Measurements from ENCODE around the gene STK32C. TPM values are rescaled to one million over a fixed set of nuclear protein-coding genes. Genes with fewer than 3 reads are reported as not detected.
"Not testable (repeated sequence)": the region's sequence is repeated elsewhere in the genome, so short reads cannot be mapped to it uniquely, and the experiment has no call there.

STK32C gene
- total RNA-seq, 1 donor from 2014 or later = 2.5 TPM

DNA sequence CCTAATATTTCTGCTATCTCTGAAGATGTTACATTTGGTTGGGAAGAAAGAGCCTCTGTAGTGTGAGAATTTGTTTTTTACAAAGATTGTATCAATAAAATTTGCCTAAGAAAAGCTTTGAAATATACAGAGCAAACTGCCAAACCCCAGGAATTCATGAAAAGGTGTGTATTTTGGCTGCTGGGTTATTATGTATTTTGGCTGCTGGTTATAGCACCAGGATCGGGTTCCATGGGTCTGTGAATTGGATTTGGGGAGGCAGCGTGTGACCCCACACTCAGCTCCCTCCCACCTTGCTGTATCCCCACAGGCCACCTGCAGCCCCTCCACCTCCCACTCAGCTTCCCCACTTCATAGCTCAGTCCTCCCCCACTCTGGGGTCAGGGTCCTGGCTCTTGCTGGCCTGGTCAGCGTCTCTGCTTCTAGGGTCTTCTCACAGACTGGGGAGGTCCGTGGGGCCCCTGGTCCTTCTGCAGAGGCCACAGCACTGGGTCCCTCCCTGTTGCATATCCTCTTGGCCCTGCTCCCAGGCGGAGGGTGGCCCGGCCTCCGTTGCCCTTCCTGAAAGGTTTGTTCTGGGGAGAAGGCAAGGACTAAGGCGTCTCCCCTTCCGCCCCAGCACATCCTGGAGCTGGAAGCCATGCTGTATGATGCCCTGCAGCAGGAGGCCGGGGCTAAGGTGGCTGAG, 145.0 kb downstream of the STK32C start:
- no peaks in the 10 kb centered on the region for H3F3A ChIP-seq (ENCODE audit: low read depth)
- peaks cover 4% of the 10 kb centered on the region for H3K27me3 Mint-ChIP-seq (ENCODE audit: insufficient read depth, low read depth)
- H3K9me3 Mint-ChIP-seq = no peaks in the 10 kb centered on the region
- peak overlapping the region; percentile 17 for H3K4me3 ChIP-seq
- no peak overlapping the region for H2AFZ ChIP-seq (replicated peaks)
- H3K4me1 Mint-ChIP-seq = peaks cover 2% of the 10 kb centered on the region
- H3K4me1 ChIP-seq = peaks cover 4% of the 10 kb centered on the region
- no peaks in the 10 kb centered on the region for H3K36me3 Mint-ChIP-seq
- no peaks in the 10 kb centered on the region for H3K79me2 ChIP-seq (ENCODE audit: low read depth)
- H3K9ac ChIP-seq = no peak overlapping the region
- H3K4me2 ChIP-seq = peak overlapping the region; percentile 70
- no peak overlapping the region for H3K27ac ChIP-seq
- H3K9me3 ChIP-seq (ENCODE audit: low read depth) = no peaks in the 10 kb centered on the region
- no peak for TF ChIP-seq EZH2phosphoT487 (IDR thresholded peaks at IDR 0.05)
- TF ChIP-seq EZH2 (IDR thresholded peaks at IDR 0.05) = no peak
- TF ChIP-seq, protein P1, sequence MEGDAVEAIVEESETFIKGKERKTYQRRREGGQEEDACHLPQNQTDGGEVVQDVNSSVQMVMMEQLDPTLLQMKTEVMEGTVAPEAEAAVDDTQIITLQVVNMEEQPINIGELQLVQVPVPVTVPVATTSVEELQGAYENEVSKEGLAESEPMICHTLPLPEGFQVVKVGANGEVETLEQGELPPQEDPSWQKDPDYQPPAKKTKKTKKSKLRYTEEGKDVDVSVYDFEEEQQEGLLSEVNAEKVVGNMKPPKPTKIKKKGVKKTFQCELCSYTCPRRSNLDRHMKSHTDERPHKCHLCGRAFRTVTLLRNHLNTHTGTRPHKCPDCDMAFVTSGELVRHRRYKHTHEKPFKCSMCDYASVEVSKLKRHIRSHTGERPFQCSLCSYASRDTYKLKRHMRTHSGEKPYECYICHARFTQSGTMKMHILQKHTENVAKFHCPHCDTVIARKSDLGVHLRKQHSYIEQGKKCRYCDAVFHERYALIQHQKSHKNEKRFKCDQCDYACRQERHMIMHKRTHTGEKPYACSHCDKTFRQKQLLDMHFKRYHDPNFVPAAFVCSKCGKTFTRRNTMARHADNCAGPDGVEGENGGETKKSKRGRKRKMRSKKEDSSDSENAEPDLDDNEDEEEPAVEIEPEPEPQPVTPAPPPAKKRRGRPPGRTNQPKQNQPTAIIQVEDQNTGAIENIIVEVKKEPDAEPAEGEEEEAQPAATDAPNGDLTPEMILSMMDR (IDR thresholded peaks at IDR 0.05) = no peak
- H4K20me1 ChIP-seq (ENCODE audit: low read depth) = no peaks in the 10 kb centered on the region
- DNase-seq (ENCODE audit: low spot score) = no peak
- H3K4me3 Mint-ChIP-seq = no peak overlapping the region
- H3K27me3 ChIP-seq = peaks cover 17% of the 10 kb centered on the region
- H3K27ac Mint-ChIP-seq = no peak overlapping the region
- H3K36me3 ChIP-seq = no peaks in the 10 kb centered on the region

DNA sequence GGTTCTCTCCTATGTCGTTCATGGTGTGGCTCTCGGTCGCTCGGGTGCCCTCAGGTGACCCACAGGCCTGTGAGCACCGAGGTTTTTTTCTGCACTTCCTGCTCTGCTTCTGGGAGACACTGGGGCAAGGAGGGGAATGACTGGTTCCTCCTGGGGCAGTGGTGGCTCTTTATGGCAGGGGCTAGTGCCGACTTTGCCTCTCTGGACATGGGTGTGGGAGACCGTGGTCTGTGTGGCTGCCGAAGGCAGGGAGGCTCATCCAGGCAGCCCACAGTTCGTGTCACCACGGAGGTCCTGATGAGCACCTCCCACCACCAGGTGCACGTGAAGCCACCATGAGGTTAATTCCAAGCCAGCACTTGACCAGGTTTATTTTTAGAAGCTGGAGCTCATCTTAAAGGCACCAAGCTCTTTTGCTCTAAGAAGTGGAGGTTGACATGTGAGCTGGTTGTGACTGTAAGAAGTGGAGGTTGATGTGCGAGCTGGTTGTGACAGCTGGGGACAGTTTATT, 145.7 kb downstream of the STK32C start:
- no peak overlapping the region for H3K4me2 ChIP-seq
- H3K27me3 ChIP-seq = peaks cover 17% of the 10 kb centered on the region
- H3K9me3 Mint-ChIP-seq = no peaks in the 10 kb centered on the region
- H3K79me2 ChIP-seq (ENCODE audit: low read depth) = no peaks in the 10 kb centered on the region
- no peaks in the 10 kb centered on the region for H3K36me3 Mint-ChIP-seq
- H3F3A ChIP-seq (ENCODE audit: low read depth) = no peaks in the 10 kb centered on the region
- H3K4me3 ChIP-seq = no peak overlapping the region
- H3K27me3 Mint-ChIP-seq (ENCODE audit: insufficient read depth, low read depth) = peaks cover 4% of the 10 kb centered on the region
- H3K9ac ChIP-seq = no peak overlapping the region
- H3K27ac ChIP-seq = no peak overlapping the region
- TF ChIP-seq, protein P1 (IDR thresholded peaks at IDR 0.05) = no peak
- TF ChIP-seq EZH2 (IDR thresholded peaks at IDR 0.05) = no peak
- TF ChIP-seq EZH2phosphoT487 (IDR thresholded peaks at IDR 0.05) = no peak
- no peak for DNase-seq (ENCODE audit: low spot score)
- H2AFZ ChIP-seq (replicated peaks) = no peak overlapping the region
- peaks cover 2% of the 10 kb centered on the region for H3K4me1 Mint-ChIP-seq
- peaks cover 4% of the 10 kb centered on the region for H3K4me1 ChIP-seq
- H4K20me1 ChIP-seq (ENCODE audit: low read depth) = no peaks in the 10 kb centered on the region
- no peaks in the 10 kb centered on the region for H3K36me3 ChIP-seq
- no peak overlapping the region for H3K4me3 Mint-ChIP-seq
- no peak overlapping the region for H3K27ac Mint-ChIP-seq
- no peaks in the 10 kb centered on the region for H3K9me3 ChIP-seq (ENCODE audit: low read depth)

DNA sequence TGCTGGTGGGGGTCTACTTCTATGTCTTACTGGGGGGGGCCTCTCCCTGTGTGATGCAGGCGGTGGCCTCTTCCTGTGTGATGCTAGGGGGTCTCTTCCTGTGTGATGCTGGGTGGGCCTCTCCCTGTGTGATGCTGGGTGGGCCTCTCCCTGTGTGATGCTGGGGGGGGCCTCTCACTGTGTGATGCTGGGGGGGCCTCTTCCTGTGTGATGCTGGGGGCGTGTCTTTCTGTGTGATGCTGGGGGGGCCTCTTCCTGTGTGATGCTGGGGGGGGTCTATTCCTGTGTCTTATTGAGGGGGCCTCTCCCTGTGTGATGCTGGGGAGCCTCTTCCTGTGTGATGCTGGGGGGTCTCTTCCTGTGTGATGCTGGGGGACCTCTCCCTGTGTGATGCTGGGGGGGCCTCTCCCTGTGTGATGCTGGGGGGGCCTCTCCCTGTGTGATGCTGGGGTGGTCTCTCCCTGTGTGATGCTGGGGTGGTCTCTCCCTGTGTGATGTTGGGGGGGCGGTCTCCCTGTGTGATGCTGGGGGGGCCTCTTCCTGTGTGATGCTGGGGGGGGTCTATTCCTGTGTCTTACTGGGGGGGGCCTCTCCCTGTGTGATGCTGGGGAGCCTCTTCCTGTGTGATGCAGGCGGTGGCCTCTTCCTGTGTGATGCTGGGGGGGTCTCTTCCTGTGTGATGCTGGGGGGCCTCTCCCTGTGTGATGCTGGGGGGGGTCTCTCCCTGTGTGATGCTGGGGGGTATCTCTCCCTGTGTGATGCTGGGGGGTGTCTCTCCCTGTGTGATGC, 146.7 kb downstream of the STK32C start:
- not testable (repeated sequence) for H3K4me1 ChIP-seq; H4K20me1 ChIP-seq (ENCODE audit: low read depth); H3K27ac ChIP-seq; H3K4me3 Mint-ChIP-seq; H3K4me3 ChIP-seq; H3K4me2 ChIP-seq; H3K4me1 Mint-ChIP-seq; DNase-seq (ENCODE audit: low spot score); H3K36me3 ChIP-seq; H3K9ac ChIP-seq; H3K36me3 Mint-ChIP-seq; H3K27ac Mint-ChIP-seq; H3K9me3 ChIP-seq (ENCODE audit: low read depth); H3K79me2 ChIP-seq (ENCODE audit: low read depth); H3K9me3 Mint-ChIP-seq; H3K27me3 Mint-ChIP-seq (ENCODE audit: insufficient read depth, low read depth); H3F3A ChIP-seq (ENCODE audit: low read depth); H2AFZ ChIP-seq (replicated peaks)
- peaks cover 17% of the 10 kb centered on the region for H3K27me3 ChIP-seq

DNA sequence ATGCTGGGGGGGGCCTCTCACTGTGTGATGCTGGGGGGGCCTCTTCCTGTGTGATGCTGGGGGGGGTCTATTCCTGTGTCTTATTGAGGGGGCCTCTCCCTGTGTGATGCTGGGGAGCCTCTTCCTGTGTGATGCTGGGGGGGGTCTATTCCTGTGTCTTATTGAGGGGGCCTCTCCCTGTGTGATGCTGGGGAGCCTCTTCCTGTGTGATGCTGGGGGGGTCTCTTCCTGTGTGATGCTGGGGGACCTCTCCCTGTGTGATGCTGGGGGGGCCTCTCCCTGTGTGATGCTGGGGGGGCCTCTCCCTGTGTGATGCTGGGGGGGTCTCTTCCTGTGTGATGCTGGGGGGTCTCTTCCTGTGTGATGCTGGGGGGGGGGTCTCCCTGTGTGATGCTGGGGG, 147.5 kb downstream of the STK32C start:
- peaks cover 17% of the 10 kb centered on the region for H3K27me3 ChIP-seq
- not testable (repeated sequence) for H3K9ac ChIP-seq; H3K36me3 Mint-ChIP-seq; H3K9me3 Mint-ChIP-seq; H2AFZ ChIP-seq (replicated peaks); H3K27ac ChIP-seq; H3K36me3 ChIP-seq; H3K4me2 ChIP-seq; H3K4me3 ChIP-seq; H3K27me3 Mint-ChIP-seq (ENCODE audit: insufficient read depth, low read depth); H3K9me3 ChIP-seq (ENCODE audit: low read depth); H3K4me1 ChIP-seq; DNase-seq (ENCODE audit: low spot score); H3K4me3 Mint-ChIP-seq; H3K27ac Mint-ChIP-seq; H4K20me1 ChIP-seq (ENCODE audit: low read depth); H3K79me2 ChIP-seq (ENCODE audit: low read depth); H3K4me1 Mint-ChIP-seq; H3F3A ChIP-seq (ENCODE audit: low read depth)

DNA sequence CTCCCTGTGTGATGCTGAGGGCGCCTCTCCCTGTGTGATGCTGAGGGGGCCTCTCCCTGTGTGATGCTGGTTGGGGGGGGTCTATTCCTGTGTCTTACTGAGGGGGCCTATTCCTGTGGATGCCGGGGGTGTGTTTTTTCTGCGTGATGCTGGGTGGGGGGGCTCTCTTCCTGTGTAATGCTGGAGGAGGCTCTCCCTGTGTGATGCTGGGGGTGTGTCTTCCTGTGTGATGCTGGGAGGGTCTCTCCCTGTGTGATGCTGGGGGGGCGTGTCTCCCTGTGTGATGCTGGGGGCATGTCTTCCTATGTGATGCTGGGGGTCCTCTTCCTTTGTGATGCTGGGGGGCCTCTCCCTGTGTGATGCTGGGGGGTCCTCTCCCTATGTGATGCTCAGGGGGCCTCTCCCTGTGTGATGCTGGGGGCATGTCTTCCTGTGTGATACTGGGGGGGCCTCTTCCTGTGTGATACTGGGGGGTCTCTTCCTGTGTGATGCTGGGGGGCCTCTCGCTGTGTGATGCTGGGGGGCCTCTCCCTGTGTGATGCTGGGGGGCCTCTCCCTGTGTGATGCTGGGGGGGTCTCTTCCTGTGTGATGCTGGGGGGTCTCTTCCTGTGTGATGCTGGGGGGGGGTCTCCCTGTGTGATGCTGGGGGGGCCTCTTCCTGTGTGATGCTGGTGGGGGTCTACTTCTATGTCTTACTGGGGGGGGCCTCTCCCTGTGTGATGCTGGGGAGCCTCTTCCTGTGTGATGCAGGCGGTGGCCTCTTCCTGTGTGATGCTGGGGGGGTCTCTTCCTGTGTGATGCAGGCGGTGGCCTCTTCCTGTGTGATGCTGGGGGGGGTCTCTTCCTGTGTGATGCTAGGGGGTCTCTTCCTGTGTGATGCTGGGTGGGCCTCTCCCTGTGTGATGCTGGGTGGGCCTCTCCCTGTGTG, 148.2 kb downstream of the STK32C start:
- H3K9me3 ChIP-seq (ENCODE audit: low read depth); H3K9me3 Mint-ChIP-seq; H3K27ac ChIP-seq; DNase-seq (ENCODE audit: low spot score); H3K27ac Mint-ChIP-seq; H3K4me1 ChIP-seq; H2AFZ ChIP-seq (replicated peaks); H4K20me1 ChIP-seq (ENCODE audit: low read depth); H3K36me3 ChIP-seq; H3K27me3 Mint-ChIP-seq (ENCODE audit: insufficient read depth, low read depth); H3K4me3 ChIP-seq; H3K4me1 Mint-ChIP-seq; H3K36me3 Mint-ChIP-seq; H3K79me2 ChIP-seq (ENCODE audit: low read depth); H3K4me3 Mint-ChIP-seq; H3K9ac ChIP-seq; H3F3A ChIP-seq (ENCODE audit: low read depth); H3K4me2 ChIP-seq: not testable (repeated sequence)
- peaks cover 17% of the 10 kb centered on the region for H3K27me3 ChIP-seq

All from neural progenitor cell (in vitro differentiated cells).